Naive thymus-derived CD4-positive, alpha-beta T cell (primary cell): ENCODE data around the gene EXOG. TPM values are rescaled to one million over a fixed set of nuclear protein-coding genes. Genes with fewer than 3 reads are reported as not detected.

ENCODE experiments used
- ATAC-seq: fragments of 150-1000 bp; cut with Tn5 transposase; 2 replicates; pipeline ENCODE4 v1.10.0; 2021; ENCODE audit warnings: mild to moderate bottlenecking, moderate library complexity
- CTCF ChIA-PET: fragments of 350-600 bp; sonication (Branson Sonifier 250); formaldehyde crosslinking; loops from one replicate; lab custom pipeline; 2021; ENCODE audit warnings: antibody characterized with exemption; lab: Charles Lee
- POLR2A ChIA-PET: fragments of 350-600 bp; sonication (Branson Sonifier 250); formaldehyde crosslinking; loops from one replicate; lab custom pipeline; 2021; ENCODE audit warnings: antibody characterized with exemption, inconsistent platforms; lab: Charles Lee
- DNase-seq, 9 donors: peaks; one replicate each; pipeline versions ENCODE4 v3.0.0 to v3.0.0-alpha.2; 2020 to 2022; ENCODE audit warnings: mixed read lengths in 1 of 9
- H3K27ac ChIP-seq: one replicate; pipeline ENCODE4 v1.7.0; 2013; ENCODE audit warnings: mild to moderate bottlenecking, low read depth, low read length, moderate library complexity
- H3K27me3 ChIP-seq, 2 donors: one replicate each; pipeline ENCODE4 v1.7.0; 2013; ENCODE audit warnings: low read length in 2 of 2, mild to moderate bottlenecking in 2 of 2, moderate library complexity in 2 of 2; ENCODE audit not compliant: control insufficient read depth in 2 of 2, insufficient read depth in 2 of 2
- H3K36me3 ChIP-seq, 3 experiments: 1 replicate in 2 of 3; 2 replicates in 1 of 3; pipeline ENCODE4 v1.7.0; 2013; ENCODE audit warnings: low read length in 3 of 3, mild to moderate bottlenecking in 3 of 3, moderate library complexity in 1 of 3; ENCODE audit not compliant: insufficient read depth in 3 of 3, control insufficient read depth in 2 of 3
- H3K4me1 ChIP-seq, 2 donors: one replicate each; pipeline ENCODE4 v1.7.0; 2013; ENCODE audit warnings: low read length in 2 of 2, mild to moderate bottlenecking in 2 of 2, moderate library complexity in 1 of 2; ENCODE audit not compliant: control insufficient read depth in 2 of 2, insufficient read depth in 2 of 2
- H3K4me3 ChIP-seq: 2 replicates; pipeline ENCODE4 v1.7.0; 2013; ENCODE audit warnings: mild to moderate bottlenecking, low read length
- H3K9me3 ChIP-seq, 3 experiments: 1 replicate in 2 of 3; 2 replicates in 1 of 3; pipeline ENCODE4 v1.7.0; 2013; ENCODE audit warnings: low read length in 3 of 3; ENCODE audit not compliant: control insufficient read depth in 2 of 3
- H3K27ac Mint-ChIP-seq, 9 donors: one replicate each; pipeline ENCODE4 v1.8.0; 2020 to 2022; ENCODE audit warnings: mixed read lengths in 9 of 9, mild to moderate bottlenecking in 8 of 9, moderate library complexity in 5 of 9, inconsistent platforms in 2 of 9
- H3K27me3 Mint-ChIP-seq, 5 donors: one replicate each; pipeline ENCODE4 v1.8.0; 2021 to 2022; ENCODE audit warnings: mixed read lengths in 5 of 5, mild to moderate bottlenecking in 1 of 5
- H3K36me3 Mint-ChIP-seq, 5 donors: one replicate each; pipeline ENCODE4 v1.8.0; 2020 to 2022; ENCODE audit warnings: mixed read lengths in 5 of 5, mild to moderate bottlenecking in 3 of 5, inconsistent platforms in 1 of 5
- H3K4me1 Mint-ChIP-seq, 7 donors: one replicate each; pipeline ENCODE4 v1.8.0; 2020 to 2022; ENCODE audit warnings: mixed read lengths in 7 of 7, mild to moderate bottlenecking in 3 of 7, inconsistent platforms in 1 of 7
- H3K4me3 Mint-ChIP-seq, 10 donors: one replicate each; pipeline ENCODE4 v1.8.0; 2020 to 2022; ENCODE audit warnings: mild to moderate bottlenecking in 10 of 10, mixed read lengths in 10 of 10, moderate library complexity in 6 of 10, inconsistent platforms in 2 of 10
- H3K9me3 Mint-ChIP-seq, 11 donors: one replicate each; pipeline ENCODE4 v1.8.0; 2020 to 2022; ENCODE audit warnings: mixed read lengths in 11 of 11, mild to moderate bottlenecking in 4 of 11, inconsistent platforms in 1 of 11, moderate library complexity in 1 of 11
- intact Hi-C, 2 donors: fragments of 100-400 bp; cut with micrococcal nuclease; formaldehyde crosslinking; loops; one replicate each; pipeline ENCODE4 v1.15.1; 2023
- polyA plus RNA-seq, 2 donors: library from polyadenylated mRNA; unstranded; fragments of 300-500 nt; fragmentation: Illumina TruSeq; gene quantifications; one replicate each; pipeline ENCODE4 v1.2.3, GENCODE V29; 2021
- total RNA-seq, 6 experiments: library from RNA in 5 of 6; stranded (reverse) in 5 of 6; gene quantifications; 1 replicate in 5 of 6; 2 replicates in 1 of 6; pipeline ENCODE4 v1.2.3 and lab custom pipeline; 2021 to 2026

EXOG gene
- total and polyA plus RNA-seq, 7 experiments from 2014 or later = 6.1 to 31.0 (median 20.7) TPM

DNA sequence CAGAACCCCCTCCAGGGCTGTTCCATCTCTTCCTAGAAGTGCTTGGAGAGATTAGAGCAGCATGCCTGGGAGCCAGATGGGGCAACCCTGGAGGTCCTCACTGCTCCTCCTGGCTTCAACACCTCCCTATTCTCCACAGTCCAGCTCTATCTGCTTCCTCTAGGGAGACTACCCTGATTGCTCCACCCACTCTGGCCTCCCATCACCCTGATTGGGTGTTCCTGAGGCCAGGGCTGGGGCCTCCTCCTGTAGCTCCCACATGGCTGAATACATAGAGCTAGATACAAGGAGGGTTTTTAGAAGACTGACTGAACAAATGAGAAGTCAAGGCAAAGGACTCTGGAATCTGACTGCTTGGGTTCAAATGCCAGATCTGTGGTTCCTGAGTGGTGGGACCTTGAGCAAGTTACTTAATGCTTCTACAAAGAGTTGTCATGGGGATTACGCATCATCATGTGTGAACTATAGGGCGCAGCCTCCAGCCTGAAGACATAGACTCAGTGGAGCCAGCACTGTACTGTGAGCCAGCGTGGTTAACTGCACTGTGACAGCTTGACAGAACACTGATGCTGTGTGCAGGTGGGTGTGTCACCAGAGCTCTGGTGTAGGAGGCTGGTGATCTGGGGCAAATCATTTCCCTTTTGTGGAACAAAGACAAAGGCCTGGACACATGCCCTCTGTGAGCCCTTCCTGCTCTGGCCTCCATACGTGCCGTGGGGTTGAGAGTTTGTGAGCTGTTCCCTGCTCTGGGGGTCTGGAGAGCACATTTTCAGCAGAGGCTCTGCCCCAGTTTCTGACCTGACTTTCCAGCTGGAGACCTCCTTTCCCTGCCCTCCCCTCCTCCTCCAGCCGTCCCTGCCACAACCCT, 78.5 kb downstream of the EXOG start:
- H3K4me3 ChIP-seq = no peak overlapping the region
- no peaks in the 10 kb centered on the region for H3K36me3 ChIP-seq
- no peaks in the 10 kb centered on the region for H3K4me1 Mint-ChIP-seq
- H3K27me3 ChIP-seq = no peaks in the 10 kb centered on the region
- H3K27me3 Mint-ChIP-seq = peaks cover 0 to 11% (median 0%) of the 10 kb centered on the region in 5 donors
- H3K4me3 Mint-ChIP-seq = no peak overlapping the region
- DNase-seq (peak in 1 of 9 donors; percentile 15), ATAC-seq (no peak)
- H3K36me3 Mint-ChIP-seq = peaks cover 0 to 4% (median 0%) of the 10 kb centered on the region in 5 donors
- H3K27ac ChIP-seq = no peak overlapping the region
- H3K9me3 ChIP-seq = no peaks in the 10 kb centered on the region
- ChIA-PET CTCF (no interaction called here), POLR2A (no interaction called here)
- H3K4me1 ChIP-seq = no peaks in the 10 kb centered on the region
- intact Hi-C loops = no loop called here
- peaks cover 0 to 12% (median 4%) of the 10 kb centered on the region in 11 donors for H3K9me3 Mint-ChIP-seq
- no peak overlapping the region for H3K27ac Mint-ChIP-seq

DNA sequence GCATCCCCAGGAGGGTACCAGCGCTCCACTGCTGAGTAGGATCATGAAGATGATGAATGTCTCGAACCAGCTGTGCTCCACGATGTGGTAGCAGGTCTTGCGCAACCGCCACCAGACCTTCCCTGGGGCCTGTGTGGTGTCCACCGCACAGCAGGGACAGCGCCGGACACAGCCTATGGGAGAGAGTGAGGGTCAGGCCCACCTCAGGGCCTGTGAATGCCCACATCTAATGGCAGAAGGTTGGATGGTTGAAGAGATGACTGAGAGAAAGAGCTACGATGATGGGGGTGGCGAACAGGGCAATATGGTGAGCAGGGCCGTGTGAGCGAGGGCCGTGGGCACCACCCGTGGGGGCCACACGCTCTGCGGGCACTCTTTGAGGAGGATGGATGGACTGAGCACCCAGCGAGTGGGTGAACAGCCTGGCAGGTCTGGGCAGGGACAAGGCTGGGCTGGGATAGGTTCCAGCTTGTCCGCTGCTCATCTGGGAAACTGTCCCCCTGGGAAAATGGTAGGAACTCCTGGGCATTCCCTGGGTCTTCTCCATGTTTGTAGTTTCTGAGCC, 79.2 kb downstream of the EXOG start:
- POLR2A ChIA-PET = no interaction called here
- Histone ChIP-seq H3K27ac (no peak overlapping the region), H3K9me3 (no peaks in the 10 kb centered on the region), H3K4me1 (no peaks in the 10 kb centered on the region), H3K27me3 (no peaks in the 10 kb centered on the region), H3K4me3 (no peak overlapping the region), H3K36me3 (no peaks in the 10 kb centered on the region)
- H3K4me3 Mint-ChIP-seq = no peak overlapping the region
- ATAC-seq (no peak), DNase-seq (peak in 1 of 9 donors; percentile 11)
- peaks cover 0 to 11% (median 0%) of the 10 kb centered on the region in 5 donors for H3K27me3 Mint-ChIP-seq
- CTCF ChIA-PET = interaction anchor here (0.7 kb wide), 1 partner anchor 542 kb away, joined by 3 read pairs; no protein-coding TSS in a partner anchor
- no peaks in the 10 kb centered on the region for H3K4me1 Mint-ChIP-seq
- peaks cover 0 to 4% (median 0%) of the 10 kb centered on the region in 5 donors for H3K36me3 Mint-ChIP-seq
- peaks cover 0 to 12% (median 4%) of the 10 kb centered on the region in 11 donors for H3K9me3 Mint-ChIP-seq
- no peak overlapping the region for H3K27ac Mint-ChIP-seq
- intact Hi-C loops = no loop called here

Other genes starting within 250 kb of the EXOG start
- 1 to 10 TPM in 1 of 5 experiments, under 1 TPM in 4; 0.53 to 1.9 (median 0.62) TPM for gene SLC22A13, start 230.5 kb upstream of the EXOG start, total RNA-seq
- gene SLC22A13, start 230.5 kb upstream of the EXOG start, polyA plus RNA-seq = not detected
- under 1 TPM in 1 of 5 experiments, not detected in 4; 0.15 TPM for gene SLC22A14, start 214.0 kb upstream of the EXOG start, total RNA-seq
- gene SLC22A14, start 214.0 kb upstream of the EXOG start, polyA plus RNA-seq = not detected
- 1 to 10 TPM in 4 of 5 experiments, under 1 TPM in 1; 1.00 to 6.7 (median 2.1) TPM for gene XYLB, start 149.6 kb upstream of the EXOG start, total RNA-seq
- gene XYLB, start 149.6 kb upstream of the EXOG start, polyA plus RNA-seq = 1 to 10 TPM in 1 of 2 donors, under 1 TPM in 1; 0.37 to 1.4 TPM
- gene ACVR2B, start 42.5 kb upstream of the EXOG start, total RNA-seq = 10 to 100 TPM in 2 of 5 experiments, 1 to 10 TPM in 3; 3.8 to 14.0 (median 8.3) TPM
- gene ACVR2B, start 42.5 kb upstream of the EXOG start, polyA plus RNA-seq = 1 to 10 TPM in 1 of 2 donors, under 1 TPM in 1; 0.71 to 1.7 TPM
- under 1 TPM in 2 of 5 experiments, not detected in 3; 0.05 to 0.59 TPM for gene SCN5A, start 153.3 kb downstream of the EXOG start, total RNA-seq
- not detected for gene SCN5A, start 153.3 kb downstream of the EXOG start, polyA plus RNA-seq